ENCODE measurements around the gene DZIP3. TPM values are rescaled to one million over a fixed set of nuclear protein-coding genes. Genes with fewer than 3 reads are reported as not detected.

The DZIP3 gene
- total and polyA plus RNA-seq, 9 donors: 5.0 to 20.5 (median 13.0) TPM

DNA sequence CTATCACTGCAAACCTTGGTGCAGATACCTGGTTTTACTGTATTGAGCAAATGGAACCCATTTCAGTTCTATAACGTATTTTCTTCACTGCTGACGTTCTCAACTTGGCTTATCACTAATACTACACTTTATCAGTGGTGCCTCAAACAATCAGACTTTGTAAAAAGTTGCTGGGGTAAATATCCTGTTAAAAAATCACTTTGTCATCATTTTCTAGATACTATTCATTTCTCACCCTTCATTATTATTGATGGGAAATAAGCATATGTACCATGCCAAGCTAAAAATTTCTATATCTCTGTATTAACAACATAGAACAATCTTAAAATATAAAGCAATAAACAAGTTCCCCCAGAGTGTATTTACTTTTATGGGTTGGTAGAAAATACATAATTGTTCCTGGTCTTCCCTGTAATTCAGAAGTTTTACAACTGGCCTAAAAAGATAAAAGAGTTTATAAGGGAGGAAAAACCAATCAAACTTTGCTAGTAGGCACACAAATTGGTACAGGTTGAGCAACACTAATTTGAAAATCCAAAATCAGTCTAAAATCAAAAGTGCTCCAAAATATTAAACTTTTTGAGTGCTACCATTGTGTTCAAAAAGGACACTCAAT lies 33.4 kb upstream of the DZIP3 start:
- 77 to 87% (median 77%) methylated on average over 2 of the region's 2 CpGs for WGBS, 3 donors

DNA sequence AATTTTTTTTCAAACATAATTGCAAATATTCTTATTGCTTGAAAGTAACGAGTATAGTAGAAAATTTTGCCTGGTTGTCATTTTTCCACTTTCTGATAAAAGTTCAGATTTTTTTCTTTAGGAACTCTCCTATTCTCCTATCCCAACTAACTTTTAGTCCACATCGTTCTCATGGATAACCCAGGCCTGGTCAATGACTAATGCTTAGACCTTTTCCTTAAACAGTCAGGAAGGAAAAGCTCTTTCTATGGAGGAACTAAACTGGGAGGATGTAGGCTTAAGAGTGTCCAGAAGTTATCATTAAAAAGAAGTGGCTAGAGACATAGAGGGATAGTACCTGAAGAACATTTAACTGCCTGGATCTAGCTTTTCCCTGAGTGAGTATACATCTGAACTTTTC lies 27.0 kb upstream of the DZIP3 start:
- 94 to 96% (median 96%) methylated on average over 2 of the region's 2 CpGs for WGBS, 3 donors
- H3K9me3 ChIP-seq: no peaks in the 10 kb centered on the region
- DNase-seq: no peak
- H3K4me1 ChIP-seq (ENCODE audit: insufficient read depth): peaks cover 2% of the 10 kb centered on the region
- H3K4me3 ChIP-seq: no peak overlapping the region
- H3K36me3 ChIP-seq: no peaks in the 10 kb centered on the region
- no peaks in the 10 kb centered on the region for H3K27me3 ChIP-seq
- no peak overlapping the region for H3K27ac ChIP-seq
- TF ChIP-seq POLR2A (IDR thresholded peaks at IDR 0.05): no peak
- no peak for TF ChIP-seq EP300 (IDR thresholded peaks at IDR 0.05)
- TF ChIP-seq, protein P1, sequence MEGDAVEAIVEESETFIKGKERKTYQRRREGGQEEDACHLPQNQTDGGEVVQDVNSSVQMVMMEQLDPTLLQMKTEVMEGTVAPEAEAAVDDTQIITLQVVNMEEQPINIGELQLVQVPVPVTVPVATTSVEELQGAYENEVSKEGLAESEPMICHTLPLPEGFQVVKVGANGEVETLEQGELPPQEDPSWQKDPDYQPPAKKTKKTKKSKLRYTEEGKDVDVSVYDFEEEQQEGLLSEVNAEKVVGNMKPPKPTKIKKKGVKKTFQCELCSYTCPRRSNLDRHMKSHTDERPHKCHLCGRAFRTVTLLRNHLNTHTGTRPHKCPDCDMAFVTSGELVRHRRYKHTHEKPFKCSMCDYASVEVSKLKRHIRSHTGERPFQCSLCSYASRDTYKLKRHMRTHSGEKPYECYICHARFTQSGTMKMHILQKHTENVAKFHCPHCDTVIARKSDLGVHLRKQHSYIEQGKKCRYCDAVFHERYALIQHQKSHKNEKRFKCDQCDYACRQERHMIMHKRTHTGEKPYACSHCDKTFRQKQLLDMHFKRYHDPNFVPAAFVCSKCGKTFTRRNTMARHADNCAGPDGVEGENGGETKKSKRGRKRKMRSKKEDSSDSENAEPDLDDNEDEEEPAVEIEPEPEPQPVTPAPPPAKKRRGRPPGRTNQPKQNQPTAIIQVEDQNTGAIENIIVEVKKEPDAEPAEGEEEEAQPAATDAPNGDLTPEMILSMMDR (IDR thresholded peaks at IDR 0.05): no peak
- intact Hi-C loops (cut with DNase I): no loop called here

More for the DNA sequence above, 33.4 kb upstream of the DZIP3 start:
- no peak for DNase-seq
- TF ChIP-seq EP300 (IDR thresholded peaks at IDR 0.05) (no peak), POLR2A (IDR thresholded peaks at IDR 0.05) (no peak)
- TF ChIP-seq, protein P1 (IDR thresholded peaks at IDR 0.05): no peak
- Histone ChIP-seq H3K4me3 (no peak overlapping the region), H3K4me1 (ENCODE audit: insufficient read depth) (no peaks in the 10 kb centered on the region), H3K27me3 (no peaks in the 10 kb centered on the region), H3K27ac (no peak overlapping the region), H3K36me3 (no peaks in the 10 kb centered on the region), H3K9me3 (no peaks in the 10 kb centered on the region)
- intact Hi-C loops (cut with DNase I): loop anchor here in 2 of 4 donors (10.0 kb wide), 2 partner anchors 61 to 71 kb away; no protein-coding TSS in a partner anchor

DNA sequence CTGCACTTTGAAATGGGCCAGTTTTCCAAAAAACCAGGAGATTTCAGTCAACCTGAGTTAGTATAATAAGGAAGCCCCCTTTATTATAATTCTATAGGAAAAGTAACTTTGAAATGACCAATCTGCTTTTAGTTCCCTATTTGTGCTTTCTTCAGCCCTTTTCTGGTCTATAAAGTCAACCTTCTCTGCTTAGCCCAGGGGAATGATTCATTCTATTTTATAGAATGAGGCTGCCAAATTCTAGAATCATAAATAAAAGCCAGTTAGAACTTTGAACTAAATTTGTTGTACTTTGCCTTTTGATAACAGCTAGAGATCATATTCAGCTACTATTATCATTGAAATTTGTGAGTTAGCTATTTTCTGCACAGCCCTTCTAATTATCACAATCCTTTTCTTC lies 25.0 kb upstream of the DZIP3 start:
- Histone ChIP-seq H3K36me3 (no peaks in the 10 kb centered on the region), H3K4me1 (ENCODE audit: insufficient read depth) (peaks cover 2% of the 10 kb centered on the region), H3K4me3 (no peak overlapping the region), H3K27me3 (no peaks in the 10 kb centered on the region), H3K27ac (no peak overlapping the region), H3K9me3 (no peaks in the 10 kb centered on the region)
- DNase-seq: no peak
- intact Hi-C loops (cut with DNase I): no loop called here
- TF ChIP-seq, protein P1 (IDR thresholded peaks at IDR 0.05): no peak
- TF ChIP-seq EP300 (IDR thresholded peaks at IDR 0.05): no peak
- TF ChIP-seq POLR2A (IDR thresholded peaks at IDR 0.05): no peak

DNA sequence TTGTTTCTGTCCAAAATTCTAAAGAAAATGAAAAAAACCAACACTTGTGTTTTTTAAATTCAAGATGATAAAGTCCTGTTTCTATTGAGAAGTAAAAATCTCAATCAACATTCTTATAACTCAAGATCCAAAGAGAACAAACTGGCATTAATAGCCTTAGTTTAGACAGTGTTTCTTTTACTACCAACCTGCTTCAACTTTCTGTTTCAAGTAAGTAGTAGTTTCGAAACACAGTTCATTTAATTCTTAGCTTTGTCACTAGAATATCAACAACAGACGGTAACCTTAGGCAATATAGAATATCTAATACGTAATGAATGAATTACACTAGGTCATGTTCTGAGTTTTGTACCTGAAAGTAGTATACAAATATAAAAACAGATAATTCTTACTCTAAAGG lies 24.0 kb upstream of the DZIP3 start:
- H3K27me3 ChIP-seq: no peaks in the 10 kb centered on the region
- intact Hi-C loops (cut with DNase I): no loop called here
- H3K27ac ChIP-seq: no peak overlapping the region
- H3K9me3 ChIP-seq: no peaks in the 10 kb centered on the region
- no peak for TF ChIP-seq EP300 (IDR thresholded peaks at IDR 0.05)
- no peak for TF ChIP-seq POLR2A (IDR thresholded peaks at IDR 0.05)
- TF ChIP-seq, protein P1 (IDR thresholded peaks at IDR 0.05): no peak
- DNase-seq: no peak
- no peak overlapping the region for H3K4me3 ChIP-seq
- peaks cover 2% of the 10 kb centered on the region for H3K4me1 ChIP-seq (ENCODE audit: insufficient read depth)
- no peaks in the 10 kb centered on the region for H3K36me3 ChIP-seq
- 94 to 96% (median 96%) methylated on average over 3 of the region's 3 CpGs for WGBS, 3 donors
